ENCODE measurements around the gene UROC1. TPM values are rescaled to one million over a fixed set of nuclear protein-coding genes. Genes with fewer than 3 reads are reported as not detected.

UROC1 gene
- total RNA-seq, 2 donors from 2014 or later: not detected

DNA sequence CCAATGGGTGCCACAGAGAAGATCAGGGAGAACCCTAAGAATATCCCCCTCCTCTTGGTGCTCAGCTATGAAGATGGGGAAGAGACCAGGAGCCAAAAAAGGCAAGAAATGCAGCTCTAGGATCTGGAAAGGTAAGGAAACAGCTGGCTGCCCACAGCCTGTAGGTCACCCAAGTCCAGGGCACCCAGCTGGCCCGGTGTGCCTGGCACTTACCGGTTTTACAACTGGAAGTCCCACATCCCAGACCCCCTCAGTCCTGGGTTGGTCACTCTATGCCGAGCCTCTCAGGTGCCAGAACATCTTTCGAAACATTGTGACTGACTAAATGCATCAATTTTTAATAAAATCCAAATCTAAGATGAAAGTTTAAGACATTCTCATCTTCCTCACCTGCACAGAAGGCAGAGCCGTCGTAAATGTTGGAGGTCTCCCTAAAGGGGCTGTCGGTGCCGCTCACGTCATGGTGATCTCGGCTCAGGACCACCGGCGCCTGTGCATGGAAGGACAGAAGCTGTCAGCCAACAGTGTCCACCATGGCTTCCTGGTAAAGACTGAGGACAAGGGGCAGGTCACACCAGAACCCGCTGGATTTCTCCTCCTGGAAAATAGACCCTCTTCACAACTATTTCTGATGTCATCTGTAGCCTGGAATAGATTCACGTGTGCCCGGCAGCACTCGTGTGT, 28.5 kb downstream of the UROC1 start:
- Histone ChIP-seq H3K27me3 (no peaks in the 10 kb centered on the region), H3K4me3 (no peak overlapping the region), H3K9ac (ENCODE audit: low read depth in 2 of 2, low read length in 2 of 2) (no peak overlapping the region), H3K36me3 (no peaks in the 10 kb centered on the region), H3K4me1 (no peaks in the 10 kb centered on the region), H3K9me3 (no peaks in the 10 kb centered on the region), H3K27ac (no peak overlapping the region)
- TF ChIP-seq, protein P1, sequence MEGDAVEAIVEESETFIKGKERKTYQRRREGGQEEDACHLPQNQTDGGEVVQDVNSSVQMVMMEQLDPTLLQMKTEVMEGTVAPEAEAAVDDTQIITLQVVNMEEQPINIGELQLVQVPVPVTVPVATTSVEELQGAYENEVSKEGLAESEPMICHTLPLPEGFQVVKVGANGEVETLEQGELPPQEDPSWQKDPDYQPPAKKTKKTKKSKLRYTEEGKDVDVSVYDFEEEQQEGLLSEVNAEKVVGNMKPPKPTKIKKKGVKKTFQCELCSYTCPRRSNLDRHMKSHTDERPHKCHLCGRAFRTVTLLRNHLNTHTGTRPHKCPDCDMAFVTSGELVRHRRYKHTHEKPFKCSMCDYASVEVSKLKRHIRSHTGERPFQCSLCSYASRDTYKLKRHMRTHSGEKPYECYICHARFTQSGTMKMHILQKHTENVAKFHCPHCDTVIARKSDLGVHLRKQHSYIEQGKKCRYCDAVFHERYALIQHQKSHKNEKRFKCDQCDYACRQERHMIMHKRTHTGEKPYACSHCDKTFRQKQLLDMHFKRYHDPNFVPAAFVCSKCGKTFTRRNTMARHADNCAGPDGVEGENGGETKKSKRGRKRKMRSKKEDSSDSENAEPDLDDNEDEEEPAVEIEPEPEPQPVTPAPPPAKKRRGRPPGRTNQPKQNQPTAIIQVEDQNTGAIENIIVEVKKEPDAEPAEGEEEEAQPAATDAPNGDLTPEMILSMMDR (IDR thresholded peaks at IDR 0.05): no peak
- intact Hi-C loops (cut with DNase I): no loop called here
- DNase-seq: no peak

DNA sequence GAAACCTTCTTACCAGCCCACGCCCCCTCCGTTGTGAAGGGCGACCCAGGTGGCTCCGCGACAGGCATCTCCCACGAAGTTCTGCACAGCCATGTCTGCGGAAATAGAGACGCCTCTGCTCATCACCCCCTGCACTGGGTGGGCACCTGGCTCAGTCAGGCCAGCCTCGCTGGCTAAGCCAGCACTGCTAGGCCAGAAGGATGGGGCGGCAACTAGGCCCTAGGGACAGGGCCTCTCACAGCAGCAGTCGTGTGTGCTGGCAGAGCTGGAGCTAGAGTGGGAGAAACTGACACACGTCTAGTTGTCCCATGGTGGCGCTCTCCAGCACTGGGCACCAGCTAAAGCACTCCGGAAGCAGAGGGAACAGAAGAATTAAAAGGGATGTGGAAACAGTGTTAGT, 29.4 kb downstream of the UROC1 start:
- Histone ChIP-seq H3K9ac (ENCODE audit: low read depth in 2 of 2, low read length in 2 of 2) (no peak overlapping the region), H3K36me3 (no peaks in the 10 kb centered on the region), H3K27me3 (no peaks in the 10 kb centered on the region), H3K27ac (no peak overlapping the region), H3K4me3 (no peak overlapping the region), H3K9me3 (no peaks in the 10 kb centered on the region), H3K4me1 (no peaks in the 10 kb centered on the region)
- TF ChIP-seq, protein P1 (IDR thresholded peaks at IDR 0.05): no peak
- DNase-seq: no peak
- intact Hi-C loops (cut with DNase I): no loop called here

DNA sequence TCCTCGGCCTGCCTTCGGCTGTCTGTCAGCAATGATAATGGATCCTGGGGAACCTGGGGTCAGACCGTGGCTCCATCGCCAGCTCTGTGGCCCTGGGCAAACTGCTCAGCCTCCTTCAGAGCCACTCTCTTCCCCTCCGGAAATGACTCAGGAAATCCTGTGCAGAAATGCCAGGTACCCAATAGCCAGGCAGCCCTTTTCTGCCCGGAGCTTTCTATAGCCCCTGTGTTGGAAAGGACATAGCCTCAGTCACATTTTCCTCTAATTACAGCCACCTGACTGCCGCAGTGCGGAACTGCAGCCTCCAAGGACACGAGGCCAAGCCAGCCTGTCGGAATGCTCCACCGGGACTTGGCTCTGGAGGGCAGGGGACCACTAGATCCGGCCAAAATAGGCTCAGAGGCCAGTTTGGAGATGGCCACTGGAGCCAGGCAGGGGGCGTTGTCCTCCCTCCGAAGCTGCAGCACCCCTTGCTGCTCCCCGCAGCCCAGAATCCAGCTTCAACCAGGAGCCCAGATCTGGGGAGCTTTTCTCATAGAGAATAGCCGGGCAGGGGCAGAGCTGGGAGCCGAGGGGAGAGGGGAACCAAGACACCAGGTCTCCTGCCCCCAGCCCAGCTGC, 30.3 kb downstream of the UROC1 start:
- intact Hi-C loops (cut with DNase I): no loop called here
- H3K27ac ChIP-seq: no peak overlapping the region
- no peak overlapping the region for H3K4me3 ChIP-seq
- H3K36me3 ChIP-seq: no peaks in the 10 kb centered on the region
- TF ChIP-seq, protein P1 (IDR thresholded peaks at IDR 0.05): no peak
- no peak for DNase-seq
- H3K9me3 ChIP-seq: no peaks in the 10 kb centered on the region
- H3K9ac ChIP-seq (ENCODE audit: low read depth in 2 of 2, low read length in 2 of 2): no peak overlapping the region
- H3K4me1 ChIP-seq: no peaks in the 10 kb centered on the region
- no peaks in the 10 kb centered on the region for H3K27me3 ChIP-seq

DNA sequence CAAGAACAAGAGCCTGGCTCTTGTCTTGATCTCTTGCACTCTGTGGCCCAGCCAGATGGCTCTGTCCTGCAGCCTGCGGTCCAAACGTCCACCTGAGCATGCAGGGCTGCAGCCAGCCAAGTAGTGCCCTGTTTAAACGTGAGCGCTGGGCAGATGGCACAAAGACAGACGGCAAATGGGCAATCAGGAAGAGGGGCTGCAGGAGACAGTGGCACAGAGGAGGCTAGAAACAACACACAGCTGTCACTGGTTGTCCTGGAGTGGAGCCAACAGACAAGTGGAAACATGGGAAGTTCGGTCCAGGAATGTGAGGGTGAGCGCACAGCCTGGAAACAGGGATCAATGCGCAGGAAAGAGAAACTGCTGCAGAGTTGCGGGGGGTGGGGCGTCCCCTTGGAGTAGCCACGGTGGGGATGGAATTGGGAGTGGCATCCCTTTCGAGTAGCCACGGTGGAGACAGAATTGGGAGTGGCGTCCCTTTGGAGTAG, 31.2 kb downstream of the UROC1 start:
- Histone ChIP-seq H3K27ac (no peak overlapping the region), H3K9me3 (no peaks in the 10 kb centered on the region), H3K36me3 (no peaks in the 10 kb centered on the region), H3K4me3 (no peak overlapping the region), H3K4me1 (no peaks in the 10 kb centered on the region), H3K27me3 (no peaks in the 10 kb centered on the region), H3K9ac (ENCODE audit: low read depth in 2 of 2, low read length in 2 of 2) (no peak overlapping the region)
- TF ChIP-seq, protein P1 (IDR thresholded peaks at IDR 0.05): no peak
- intact Hi-C loops (cut with DNase I): no loop called here
- no peak for DNase-seq

DNA sequence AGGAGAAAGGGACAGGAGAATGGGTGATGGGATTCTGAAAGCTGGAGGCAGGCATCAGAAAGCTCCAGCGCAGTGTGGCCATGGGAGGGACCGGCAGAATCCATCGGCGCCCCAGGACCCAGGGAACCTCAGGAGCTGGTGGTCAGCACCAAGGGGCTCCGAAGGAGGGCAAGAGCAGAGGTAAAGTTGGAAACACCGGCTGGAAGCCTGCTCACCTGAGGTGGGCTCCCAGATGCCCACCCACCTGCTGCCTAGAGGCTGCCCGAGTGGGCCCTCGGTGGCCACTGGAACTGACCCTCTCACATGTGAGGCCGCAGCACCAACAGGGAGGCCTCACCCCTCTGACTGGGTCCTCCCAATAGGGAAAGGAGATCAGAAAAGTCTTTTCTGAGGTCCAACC, 31.6 kb downstream of the UROC1 start:
- no peak overlapping the region for H3K9ac ChIP-seq (ENCODE audit: low read depth in 2 of 2, low read length in 2 of 2)
- TF ChIP-seq, protein P1 (IDR thresholded peaks at IDR 0.05): no peak
- no peak for DNase-seq
- no peaks in the 10 kb centered on the region for H3K9me3 ChIP-seq
- H3K27ac ChIP-seq: no peak overlapping the region
- no peak overlapping the region for H3K4me3 ChIP-seq
- intact Hi-C loops (cut with DNase I): no loop called here
- no peaks in the 10 kb centered on the region for H3K36me3 ChIP-seq
- H3K27me3 ChIP-seq: no peaks in the 10 kb centered on the region
- H3K4me1 ChIP-seq: no peaks in the 10 kb centered on the region
